SW480 (cell line): Measurements from ENCODE around the gene LMF1.

Source experiments
- DNase-seq: peaks from one replicate; pipeline ENCODE4 v3.0.0-alpha.2; 2016; ENCODE audit warnings: low spot score

LMF1 gene

GRCh38 chr16:804193-805048, 166.4 kb downstream of the LMF1 start:
- DNase-seq: no peak

- DNase-seq: no peak
These were observed 167.1 kb downstream of the LMF1 start for GRCh38 chr16:803754-804080.
